Endothelial cell of umbilical vein (primary cell): ENCODE data around the gene CAMTA1. TPM values are rescaled to one million over a fixed set of nuclear protein-coding genes. Genes with fewer than 3 reads are reported as not detected.

Experiments used
- BruUV-seq: library from RNA; stranded (reverse); fragments of 400-500 nt; replicated peaks from 2 replicates; lab custom pipeline; 2021; lab: Mats Ljungman, UMichigan
- CTCF ChIA-PET: fragments of 300-600, 350-600 bp; sonication (Branson Sonifier 250); formaldehyde crosslinking; loops from one replicate; lab custom pipeline; 2021; ENCODE audit warnings: antibody characterized with exemption, inconsistent platforms; lab: Charles Lee
- POLR2A ChIA-PET: fragments of 300-600, 350-600 bp; sonication (Branson Sonifier 250); formaldehyde crosslinking; loops from one replicate; lab custom pipeline; 2021; ENCODE audit warnings: antibody characterized with exemption, inconsistent platforms; lab: Charles Lee
- DNase-seq: peaks from one replicate; pipeline ENCODE4 v3.0.0-alpha.2; 2011; ENCODE audit warnings: low read depth, low spot score
- FAIRE-seq: peaks from 2 replicates; lab custom pipeline; 2011; peaks lifted over from hg19 to GRCh38; lab: Jason Lieb, UNC
- H2AFZ ChIP-seq: 2 replicates; pipeline ENCODE4 v1.6.0; 2012; ENCODE audit warnings: low read depth, low read length, control low read depth, inconsistent platforms
- H3K27ac ChIP-seq: 2 replicates; pipeline ENCODE4 v1.5.1; 2011; ENCODE audit warnings: low read depth, mild to moderate bottlenecking, control low read depth, low read length, moderate library complexity; ENCODE audit not compliant: insufficient read depth
- H3K27me3 ChIP-seq, 2 experiments: 2 replicates each; pipeline versions ENCODE4 v1.6.0 to v1.6.1; 2011; ENCODE audit warnings: low read length in 2 of 2, mixed read lengths in 1 of 2; ENCODE audit not compliant: control insufficient read depth in 2 of 2, insufficient read depth in 2 of 2
- H3K36me3 ChIP-seq, 2 experiments: 2 replicates in 1 of 2; 3 replicates in 1 of 2; pipeline ENCODE4 v1.5.1; 2011; ENCODE audit warnings: low read length in 2 of 2, mild to moderate bottlenecking in 1 of 2, moderate library complexity in 1 of 2; ENCODE audit not compliant: control insufficient read depth in 2 of 2, insufficient read depth in 2 of 2; ENCODE audit errors: extremely low read depth in 1 of 2
- H3K4me1 ChIP-seq: 3 replicates; pipeline ENCODE4 v1.5.1; 2011; ENCODE audit warnings: mild to moderate bottlenecking, low read length; ENCODE audit not compliant: control insufficient read depth, insufficient read depth; ENCODE audit errors: extremely low read depth
- H3K4me2 ChIP-seq: 2 replicates; pipeline ENCODE4 v1.6.1; 2011; ENCODE audit warnings: low read length, control low read depth, mixed read lengths; ENCODE audit not compliant: insufficient read depth
- H3K4me3 ChIP-seq, 3 experiments: fragments of 200-600 bp in 1 of 3; sonication (generic), shearing (Covaris generic) in 1 of 3; replicated peaks in 1 of 3; 2 replicates each; pipeline ENCODE4 v1.5.1; 2011 to 2016; ENCODE audit warnings: control low read depth in 3 of 3, low read length in 3 of 3, mild to moderate bottlenecking in 2 of 3, inconsistent platforms in 1 of 3, low read depth in 1 of 3, moderate library complexity in 1 of 3; ENCODE audit not compliant: insufficient read depth in 1 of 3
- H3K79me2 ChIP-seq: 2 replicates; pipeline ENCODE4 v1.6.0; 2012; ENCODE audit warnings: low read length, inconsistent platforms; ENCODE audit not compliant: control insufficient read depth, insufficient read depth
- H3K9ac ChIP-seq: replicated peaks from 2 replicates; pipeline ENCODE3; 2011; ENCODE audit warnings: low read length, control low read depth; ENCODE audit not compliant: insufficient read depth; ENCODE audit errors: extremely low read depth
- H3K9me1 ChIP-seq: replicated peaks from 3 replicates; pipeline ENCODE4 v1.6.0; 2011; ENCODE audit warnings: mild to moderate bottlenecking, low read length; ENCODE audit not compliant: control insufficient read depth, insufficient read depth; ENCODE audit errors: extremely low read depth
- H3K9me3 ChIP-seq: replicated peaks from 2 replicates; pipeline ENCODE4 v1.5.1; 2012; ENCODE audit warnings: low read length, inconsistent platforms; ENCODE audit not compliant: control insufficient read depth, insufficient read depth
- H4K20me1 ChIP-seq: replicated peaks from 2 replicates; pipeline ENCODE3; 2011; ENCODE audit warnings: mild to moderate bottlenecking, low read length; ENCODE audit not compliant: control insufficient read depth, insufficient read depth; ENCODE audit errors: extremely low read depth
- EZH2 ChIP-seq: IDR thresholded peaks from 2 replicates; pipeline ENCODE4 v1.6.1; 2012; ENCODE audit warnings: borderline replicate concordance, low read depth, mild to moderate bottlenecking, moderate library complexity, low read length, inconsistent platforms; ENCODE audit not compliant: severe bottlenecking
- FOS ChIP-seq: IDR thresholded peaks from 2 replicates; pipeline ENCODE4 v1.6.1; 2011; ENCODE audit warnings: mild to moderate bottlenecking, low read length, moderate library complexity, borderline replicate concordance; ENCODE audit not compliant: insufficient read depth
- GATA2 ChIP-seq: IDR thresholded peaks from 2 replicates; pipeline ENCODE4 v1.7.0; 2011; ENCODE audit warnings: low read depth, mild to moderate bottlenecking, moderate library complexity, mixed read lengths, low read length; ENCODE audit not compliant: insufficient read length, insufficient read depth
- MYC ChIP-seq: IDR thresholded peaks from one replicate; pipeline ENCODE4 v1.6.1; 2011; ENCODE audit warnings: mild to moderate bottlenecking, low read depth, low read length
- POLR2A ChIP-seq: IDR thresholded peaks from 2 replicates; pipeline ENCODE4 v1.6.1; 2012; ENCODE audit warnings: low read depth, mild to moderate bottlenecking, control low read depth, low read length
- dilution Hi-C: fragments of 300-500 bp; cut with MboI; formaldehyde crosslinking; loops from one replicate; pipeline ENCODE4 v1.15.0; 2019; ENCODE audit warnings: low sequenced_read_pairs; ENCODE audit not compliant: extremely low pct_ligation_motif_present
- intact Hi-C: fragments of 100-400 bp; cut with micrococcal nuclease; formaldehyde crosslinking; loops from one replicate; pipeline ENCODE4 v1.10.0; 2022
- polyA plus RNA-seq, 4 experiments: library from polyadenylated mRNA; depleted of rRNA in 3 of 4; stranded (reverse) in 3 of 4; unstranded in 1 of 4; fragments of >200 nt; gene quantifications; 2 replicates each; pipeline versions ENCODE4 v1.2.1 to v1.2.3, GENCODE V29; 2011 to 2012; ENCODE audit warnings: missing spikeins in 1 of 4
- total RNA-seq: library from RNA; stranded (reverse); gene quantifications from 2 replicates; pipeline ENCODE4 v1.2.3, GENCODE V29; 2021
- TF ChIP-seq, protein P1 (sequence below): IDR thresholded peaks from 2 replicates; pipeline ENCODE4 v1.6.1; 2011; ENCODE audit not compliant: insufficient read depth, insufficient read length

The CAMTA1 gene
- total and polyA plus RNA-seq, 2 donors (not counting 3 experiments of a cell fraction or from before 2014, with no cell fraction given), result 50.8 to 92.7 TPM

DNA sequence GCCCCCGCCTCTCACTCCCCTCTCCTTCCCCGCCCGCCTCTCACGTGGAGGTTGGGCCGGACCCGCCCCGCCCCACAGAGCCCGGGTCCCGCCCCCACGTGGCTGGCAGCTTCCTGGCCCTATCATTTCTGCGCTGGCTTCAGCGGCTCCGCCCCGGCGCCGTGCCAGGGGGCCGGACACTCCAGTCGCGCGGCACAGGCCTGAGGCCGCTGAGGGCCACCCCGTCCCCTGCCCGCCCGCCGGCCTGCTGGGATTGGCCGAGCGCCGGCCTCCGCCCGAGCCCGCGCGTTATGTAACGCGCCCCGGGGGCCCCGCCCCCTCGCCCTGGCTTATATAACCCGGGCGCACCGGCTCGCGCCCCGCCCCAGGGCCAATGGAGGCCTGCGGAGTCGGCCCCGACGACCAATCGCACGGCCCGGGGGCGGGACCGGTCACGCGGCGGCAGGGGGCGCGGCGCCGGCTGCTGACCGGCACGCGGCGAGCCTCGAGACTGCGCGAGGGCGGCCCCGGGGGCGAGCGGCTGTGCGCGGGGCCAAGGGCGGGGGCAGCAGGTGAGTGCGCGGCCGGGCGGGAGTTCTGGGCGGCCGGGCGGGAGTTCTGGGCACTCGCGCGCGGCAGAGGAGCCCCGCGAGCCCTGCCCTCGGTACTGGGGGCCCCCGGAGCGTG, 998.7 kb downstream of the CAMTA1 start, which contains the start of gene PER3:
Gene PER3, plus strand, starts transcription at position 466 of the 666 bp plus-strand sequence. CDS start 587 bp downstream, outside the sequence.
- H3K4me2 ChIP-seq, result peak within 1 kb of the TSS; percentile 74
- H3K36me3 ChIP-seq, result peaks cover 0 to 3% of the 10 kb centered on the region in 2 experiments
- H4K20me1 ChIP-seq, result no peaks in the 10 kb centered on the region
- no peaks in the 10 kb centered on the region for H3K79me2 ChIP-seq
- POLR2A ChIA-PET, result interaction anchor here (1.0 kb wide), 1 partner anchor 178 kb away, joined by 5 read pairs; the partner anchor contains the start of gene PARK7
- peak; percentile 91 for FAIRE-seq
- peak within 1 kb of the TSS; percentile 77 for H2AFZ ChIP-seq
- peak within 1 kb of the TSS; percentile 35 for H3K27ac ChIP-seq
- DNase-seq, result peak; percentile 98
- H3K4me3 ChIP-seq, result peak within 1 kb of the TSS; percentile 37 to 65 (median 60)
- H3K27me3 ChIP-seq, result no peaks in the 10 kb centered on the region
- CTCF ChIA-PET, result interaction anchor here (1.0 kb wide), 1 partner anchor 115 kb away, joined by 4 read pairs; no protein-coding TSS in a partner anchor
- H3K9me3 ChIP-seq, result no peaks in the 10 kb centered on the region
- H3K9ac ChIP-seq, result peak within 1 kb of the TSS; percentile 67
- dilution Hi-C loops, result no loop called here
- no TSS peak for BruUV-seq
- peaks cover 6% of the 10 kb centered on the region for H3K4me1 ChIP-seq
- H3K9me1 ChIP-seq, result no peaks in the 10 kb centered on the region
- intact Hi-C loops, result loop anchor here (1.0 to 5.0 kb wide), 3 partner anchors 13 to 178 kb away; partner anchors contain the start of genes PARK7 and VAMP3
- no peak for TF ChIP-seq FOS
- TF ChIP-seq, protein P1, sequence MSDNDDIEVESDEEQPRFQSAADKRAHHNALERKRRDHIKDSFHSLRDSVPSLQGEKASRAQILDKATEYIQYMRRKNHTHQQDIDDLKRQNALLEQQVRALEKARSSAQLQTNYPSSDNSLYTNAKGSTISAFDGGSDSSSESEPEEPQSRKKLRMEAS, result peak; percentile 26
- TF ChIP-seq MYC, result no peak
- no peak for TF ChIP-seq GATA2
- no peak for TF ChIP-seq EZH2
- TF ChIP-seq POLR2A, result no peak
